Testis (tissue), 3 donors: Measurements from ENCODE around the gene RNF167. TPM values are rescaled to one million over a fixed set of nuclear protein-coding genes. Genes with fewer than 3 reads are reported as not detected.

ENCODE experiments used
- DNase-seq: peaks from one replicate; pipeline ENCODE4 v3.0.0-alpha.2; 2019
- H3K27ac ChIP-seq, 2 donors: fragments of 200-600 bp; sonication (generic); one replicate each; pipeline ENCODE4 v1.5.1; 2019
- H3K27me3 ChIP-seq: fragments of 200-600 bp; sonication (generic); one replicate; pipeline ENCODE4 v1.5.1; 2019
- H3K36me3 ChIP-seq: fragments of 200-600 bp; sonication (generic); one replicate; pipeline ENCODE4 v1.5.1; 2017; ENCODE audit warnings: low read depth; ENCODE audit errors: missing control alignments
- H3K4me1 ChIP-seq: fragments of 200-600 bp; sonication (generic); one replicate; pipeline ENCODE4 v1.5.1; 2019
- H3K4me3 ChIP-seq, 2 donors: fragments of 200-600 bp; sonication (generic); one replicate each; pipeline ENCODE4 v1.5.1; 2017 to 2019
- H3K9me3 ChIP-seq: fragments of 200-600 bp; sonication (generic); one replicate; pipeline ENCODE4 v1.5.1; 2017
- POLR2A ChIP-seq: fragments of 450-650 bp; IDR thresholded peaks from one replicate; pipeline ENCODE4 v1.6.1; 2017; ENCODE audit warnings: antibody characterized with exemption, mild to moderate bottlenecking, moderate library complexity
- WGBS, 2 donors: methylation state at CpG; one replicate each; pipeline ENCODE4 v1.1.5; 2018; 5-methylcytosine and 5-hydroxymethylcytosine counted together
- intact Hi-C: fragments of 100-400 bp; cut with DNase I; formaldehyde crosslinking; loops from one replicate; pipeline ENCODE4 v1.15.1; 2023; ENCODE audit warnings: low total_unique reads
- polyA plus RNA-seq: library from polyadenylated mRNA; stranded (reverse); fragments of 350-450 nt; fragmentation: Illumina TruSeq; extraction: RNeasy Lipid Tissue Mini Kit (QIAGEN cat#74804); gene quantifications from one replicate; pipeline ENCODE4 v1.2.3, GENCODE V29; 2014; ENCODE audit warnings: low read depth, low replicate concordance; ENCODE audit not compliant: insufficient read depth
- total RNA-seq, 2 donors: library from RNA; depleted of rRNA; stranded (reverse); fragments of >200 nt; gene quantifications; one replicate each; pipeline ENCODE4 v1.2.3, GENCODE V29; 2016
- TF ChIP-seq, protein P1 (sequence below), 3 experiments: fragments of 450-650 bp in 2 of 3; fragments of 200-600 bp in 1 of 3; sonication (generic) in 1 of 3; IDR thresholded peaks; one replicate each; pipeline ENCODE4 v1.5.1; 2016 to 2019; ENCODE audit warnings: antibody characterized with exemption in 3 of 3, mild to moderate bottlenecking in 2 of 3, moderate library complexity in 1 of 3

The RNF167 gene
- total and polyA plus RNA-seq, 3 donors from 2014 or later: 110 to 211 (median 111) TPM

DNA sequence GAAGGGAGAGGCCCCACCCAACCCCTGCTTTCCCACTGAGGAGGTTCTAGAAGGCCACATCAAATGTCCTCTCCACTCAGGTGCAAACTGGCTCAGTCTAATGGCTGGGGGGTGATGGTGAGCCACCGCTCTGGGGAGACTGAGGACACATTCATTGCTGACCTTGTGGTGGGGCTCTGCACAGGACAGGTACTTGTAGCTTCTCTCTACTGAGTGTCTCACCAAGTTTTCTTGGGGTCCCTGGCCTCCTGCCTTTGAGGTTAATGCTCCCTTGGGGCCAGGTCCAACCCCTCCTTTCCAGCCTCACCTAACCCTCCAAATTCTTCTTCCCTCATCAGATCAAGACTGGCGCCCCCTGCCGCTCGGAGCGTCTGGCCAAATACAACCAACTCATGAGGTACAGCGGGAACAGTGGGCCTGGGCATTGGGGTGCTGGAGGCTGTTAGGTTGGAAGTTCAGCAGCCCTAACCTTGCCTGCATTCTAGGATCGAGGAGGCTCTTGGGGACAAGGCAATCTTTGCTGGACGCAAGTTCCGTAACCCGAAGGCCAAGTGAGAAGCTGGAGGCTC lies 16.5 kb downstream of the RNF167 start:
- TF ChIP-seq POLR2A: no peak
- TF ChIP-seq, protein P1, sequence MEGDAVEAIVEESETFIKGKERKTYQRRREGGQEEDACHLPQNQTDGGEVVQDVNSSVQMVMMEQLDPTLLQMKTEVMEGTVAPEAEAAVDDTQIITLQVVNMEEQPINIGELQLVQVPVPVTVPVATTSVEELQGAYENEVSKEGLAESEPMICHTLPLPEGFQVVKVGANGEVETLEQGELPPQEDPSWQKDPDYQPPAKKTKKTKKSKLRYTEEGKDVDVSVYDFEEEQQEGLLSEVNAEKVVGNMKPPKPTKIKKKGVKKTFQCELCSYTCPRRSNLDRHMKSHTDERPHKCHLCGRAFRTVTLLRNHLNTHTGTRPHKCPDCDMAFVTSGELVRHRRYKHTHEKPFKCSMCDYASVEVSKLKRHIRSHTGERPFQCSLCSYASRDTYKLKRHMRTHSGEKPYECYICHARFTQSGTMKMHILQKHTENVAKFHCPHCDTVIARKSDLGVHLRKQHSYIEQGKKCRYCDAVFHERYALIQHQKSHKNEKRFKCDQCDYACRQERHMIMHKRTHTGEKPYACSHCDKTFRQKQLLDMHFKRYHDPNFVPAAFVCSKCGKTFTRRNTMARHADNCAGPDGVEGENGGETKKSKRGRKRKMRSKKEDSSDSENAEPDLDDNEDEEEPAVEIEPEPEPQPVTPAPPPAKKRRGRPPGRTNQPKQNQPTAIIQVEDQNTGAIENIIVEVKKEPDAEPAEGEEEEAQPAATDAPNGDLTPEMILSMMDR (IDR thresholded peaks at IDR 0.05): no peak
- no peaks in the 10 kb centered on the region for H3K36me3 ChIP-seq
- no peak overlapping the region for H3K4me3 ChIP-seq
- H3K27ac ChIP-seq: no peak overlapping the region
- no peaks in the 10 kb centered on the region for H3K9me3 ChIP-seq
- no peaks in the 10 kb centered on the region for H3K27me3 ChIP-seq
- H3K4me1 ChIP-seq: no peaks in the 10 kb centered on the region
- intact Hi-C loops: no loop called here
- DNase-seq: no peak
- 81 to 89% methylated on average over 7 to 10 of the region's 10 CpGs for WGBS, 2 donors

DNA sequence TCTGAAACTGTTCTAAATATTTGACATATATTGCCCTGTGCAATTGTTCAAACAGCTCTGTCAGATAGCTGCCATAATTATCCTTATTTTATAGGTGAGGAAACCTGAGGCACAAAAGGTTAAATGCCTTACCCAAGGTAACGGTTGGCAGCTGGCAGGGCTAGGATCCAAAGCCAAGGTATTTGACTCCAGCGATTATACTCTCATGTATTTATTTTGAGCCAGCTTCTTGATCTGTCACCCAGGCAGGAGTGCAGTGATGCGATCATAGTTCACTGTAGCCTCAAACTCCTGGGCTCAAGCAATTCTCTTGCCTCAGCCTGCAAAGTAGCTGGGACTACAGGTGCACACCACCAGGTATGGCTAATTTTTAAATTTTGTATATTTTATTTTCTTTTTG lies 18.0 kb downstream of the RNF167 start:
- H3K9me3 ChIP-seq: no peaks in the 10 kb centered on the region
- intact Hi-C loops: no loop called here
- no peak overlapping the region for H3K4me3 ChIP-seq
- no peak for DNase-seq
- H3K27ac ChIP-seq: no peak overlapping the region
- TF ChIP-seq, protein P1 (IDR thresholded peaks at IDR 0.05): no peak
- no peak for TF ChIP-seq POLR2A
- H3K36me3 ChIP-seq: no peaks in the 10 kb centered on the region
- no peaks in the 10 kb centered on the region for H3K4me1 ChIP-seq
- 75 to 90% methylated on average over 3 of the region's 3 CpGs for WGBS, 2 donors
- H3K27me3 ChIP-seq: no peaks in the 10 kb centered on the region

DNA sequence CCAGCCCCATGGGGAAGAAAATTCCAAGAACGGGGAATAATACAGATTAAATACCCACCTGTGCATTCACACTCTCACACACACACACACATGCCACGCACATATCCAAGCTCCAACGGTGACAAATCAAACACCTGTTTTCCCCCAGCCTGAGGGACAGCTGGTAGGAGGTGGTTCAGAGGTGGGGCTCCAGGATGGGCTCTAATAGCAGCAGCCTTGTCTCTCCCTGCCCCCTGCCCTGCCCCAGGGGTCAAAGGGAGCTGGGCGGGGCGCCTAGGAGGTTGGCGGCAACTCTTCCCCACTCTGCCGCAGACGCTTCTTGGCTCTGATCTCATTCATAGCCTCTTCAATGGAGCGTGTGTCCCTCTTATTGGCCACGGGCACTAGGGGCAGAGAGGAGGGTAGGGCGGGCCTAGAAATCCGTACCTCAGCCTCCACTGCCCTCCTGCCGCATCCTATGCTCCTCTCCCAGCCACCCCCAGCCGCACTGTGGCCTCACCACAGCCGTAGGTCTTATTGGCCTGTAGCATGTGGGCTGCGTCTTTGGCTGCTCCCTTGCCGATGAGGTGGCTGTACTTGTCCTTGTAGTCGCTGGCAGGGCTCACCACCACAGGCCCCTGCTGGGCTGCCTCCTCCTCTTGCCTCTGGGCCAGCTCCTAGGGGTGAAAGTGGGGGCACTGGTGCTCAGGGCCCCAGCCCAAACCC lies 19.3 kb downstream of the RNF167 start:
- no peaks in the 10 kb centered on the region for H3K36me3 ChIP-seq
- 87 to 88% methylated on average over 18 of the region's 18 CpGs for WGBS, 2 donors
- H3K27ac ChIP-seq: no peak overlapping the region
- intact Hi-C loops: no loop called here
- H3K4me1 ChIP-seq: no peaks in the 10 kb centered on the region
- no peak overlapping the region for H3K4me3 ChIP-seq
- no peak for DNase-seq
- TF ChIP-seq, protein P1 (IDR thresholded peaks at IDR 0.05): no peak
- no peak for TF ChIP-seq POLR2A
- no peaks in the 10 kb centered on the region for H3K27me3 ChIP-seq
- H3K9me3 ChIP-seq: no peaks in the 10 kb centered on the region

DNA sequence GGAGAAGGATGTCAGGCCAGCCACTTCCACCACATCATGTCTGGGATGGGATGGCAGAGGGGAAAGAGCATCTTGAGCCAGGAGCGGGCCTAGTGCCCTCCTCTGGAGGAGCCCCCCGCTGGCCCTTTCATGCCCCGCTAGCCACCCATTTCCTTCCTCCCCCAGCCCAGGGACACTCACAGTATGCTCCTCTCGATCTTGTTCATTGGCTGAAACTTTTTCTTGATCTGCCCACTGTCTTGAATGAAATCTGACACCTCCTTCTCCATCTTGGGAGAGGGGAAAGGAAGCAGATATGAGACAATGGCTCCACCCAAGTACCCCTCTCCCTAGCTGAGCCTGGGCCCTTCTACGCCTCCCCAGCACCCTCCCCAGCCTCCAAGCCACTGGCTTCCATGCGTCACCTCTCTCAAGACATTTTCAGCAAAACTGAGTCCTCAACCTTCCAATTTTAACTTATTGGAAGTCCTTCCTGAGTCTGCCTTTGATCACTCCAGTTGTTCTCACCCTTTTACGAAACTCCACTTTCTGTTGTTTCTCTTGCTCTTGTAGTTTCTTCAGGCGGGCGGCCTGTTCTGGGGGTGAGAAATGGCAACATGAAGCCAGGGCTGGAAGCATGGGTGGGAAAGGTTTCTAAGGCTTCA lies 20.3 kb downstream of the RNF167 start:
- H3K4me1 ChIP-seq: peaks cover 2% of the 10 kb centered on the region
- H3K9me3 ChIP-seq: no peaks in the 10 kb centered on the region
- intact Hi-C loops: no loop called here
- H3K36me3 ChIP-seq: no peaks in the 10 kb centered on the region
- H3K27ac ChIP-seq: no peak overlapping the region
- no peaks in the 10 kb centered on the region for H3K27me3 ChIP-seq
- H3K4me3 ChIP-seq: no peak overlapping the region
- no peak for DNase-seq
- TF ChIP-seq, protein P1 (IDR thresholded peaks at IDR 0.05): no peak
- TF ChIP-seq POLR2A: no peak
- WGBS, 2 donors: 88 to 90% methylated on average over 9 of the region's 9 CpGs
